K562 (cell line): ENCODE measurements around the gene SLC38A2. TPM values are rescaled to one million over a fixed set of nuclear protein-coding genes. Genes with fewer than 3 reads are reported as not detected.

Experiments used
- ATF2 ChIP-seq: sonication (generic); formaldehyde crosslinking; IDR thresholded peaks from 2 replicates; pipeline ENCODE4 v1.8.1; 2022; ENCODE audit warnings: missing genetic modification reagents
- BRCA1 ChIP-seq, 2 experiments: fragments of 450-650 bp in 1 of 2; sonication (generic) in 1 of 2; formaldehyde crosslinking in 1 of 2; IDR thresholded peaks; 2 replicates each; pipeline versions ENCODE4 v1.5.0 to v1.6.1; 2017 to 2020; ENCODE audit warnings: mild to moderate bottlenecking in 1 of 2, missing genetic modification reagents in 1 of 2
- DNMT1 ChIP-seq: fragments of 450-650 bp; IDR thresholded peaks from 2 replicates; pipeline ENCODE4 v1.6.1; 2016; ENCODE audit warnings: antibody characterized with exemption, mild to moderate bottlenecking
- EP300 ChIP-seq: IDR thresholded peaks from 2 replicates; pipeline ENCODE4 v1.6.1; 2012; ENCODE audit warnings: low read length, improper control_type of control experiment
- FOXK2 ChIP-seq, 2 experiments: fragments of 450-650 bp; IDR thresholded peaks in 1 of 2; conservative IDR thresholded peaks in 1 of 2; 2 replicates each; pipeline ENCODE4 v1.6.1; 2016; ENCODE audit warnings: low read depth in 2 of 2, mild to moderate bottlenecking in 1 of 2
- ILF3 ChIP-seq: fragments of 450-650 bp; IDR thresholded peaks from 2 replicates; pipeline ENCODE4 v1.6.1; 2018; ENCODE audit warnings: antibody characterized with exemption, mild to moderate bottlenecking, moderate library complexity, borderline replicate concordance
- IRF9 ChIP-seq: fragments of 450-650 bp; IDR thresholded peaks from 2 replicates; pipeline ENCODE4 v1.6.1; 2016; ENCODE audit warnings: missing biosample characterization, missing genetic modification characterization
- KAT2B ChIP-seq: IDR thresholded peaks from one replicate; pipeline ENCODE4 v1.6.1; 2012; ENCODE audit warnings: low read depth, mild to moderate bottlenecking, control low read depth, inconsistent platforms, low read length, moderate library complexity
- MTA3 ChIP-seq: fragments of 450-650 bp; formaldehyde crosslinking; IDR thresholded peaks from 2 replicates; pipeline ENCODE4 v1.6.1; 2017; ENCODE audit warnings: mild to moderate bottlenecking, borderline replicate concordance
- POU5F1 ChIP-seq: fragments of 150-350 bp; IDR thresholded peaks from 2 replicates; pipeline ENCODE4 v1.6.1; 2014; ENCODE audit warnings: borderline replicate concordance, low read length, low read depth, mild to moderate bottlenecking; ENCODE audit not compliant: partially characterized antibody
- STAT5A ChIP-seq: IDR thresholded peaks from 2 replicates; pipeline ENCODE4 v1.6.1; 2012; ENCODE audit warnings: low read length, inconsistent platforms, borderline replicate concordance
- TCFL5 ChIP-seq: fragments of 250-450 bp; sonication (Bioruptor Pico); conservative IDR thresholded peaks from 2 replicates; pipeline ENCODE4 v1.6.1; 2021; ENCODE audit warnings: mild to moderate bottlenecking, moderate library complexity, matching md5 sums
- ZBTB33 ChIP-seq: sonication (generic); formaldehyde crosslinking; IDR thresholded peaks from 2 replicates; pipeline ENCODE4 v1.8.1; 2023; ENCODE audit warnings: mild to moderate bottlenecking, missing genetic modification reagents
- ZBTB43 ChIP-seq: sonication (generic); formaldehyde crosslinking; IDR thresholded peaks from 2 replicates; pipeline ENCODE4 v1.8.0; 2023; ENCODE audit warnings: mild to moderate bottlenecking, missing genetic modification reagents
- ZFP30 ChIP-seq: fragments of 250-450 bp; sonication (Bioruptor Pico); IDR thresholded peaks from 2 replicates; pipeline ENCODE4 v1.8.0; 2022; ENCODE audit warnings: moderate library complexity, mild to moderate bottlenecking, inconsistent platforms, borderline replicate concordance
- ZFX ChIP-seq: sonication (generic); formaldehyde crosslinking; IDR thresholded peaks from 2 replicates; pipeline ENCODE4 v1.8.0; 2022; ENCODE audit warnings: mild to moderate bottlenecking, missing genetic modification reagents, moderate library complexity
- ZKSCAN3 ChIP-seq: fragments of 250-450 bp; sonication (Bioruptor Pico); IDR thresholded peaks from 2 replicates; pipeline ENCODE4 v1.4.0; 2020
- ZNF324 ChIP-seq: fragments of 250-450 bp; sonication (Bioruptor Pico); IDR thresholded peaks from 2 replicates; pipeline ENCODE4 v1.4.0; 2020; ENCODE audit warnings: mild to moderate bottlenecking
- ZNF354B ChIP-seq: fragments of 250-450 bp; sonication (Bioruptor Pico); IDR thresholded peaks from 2 replicates; pipeline ENCODE4 v1.4.0; 2020
- ZNF445 ChIP-seq: fragments of 250-450 bp; sonication (Bioruptor Pico); IDR thresholded peaks from 2 replicates; pipeline ENCODE4 v1.4.0; 2020; ENCODE audit warnings: low read depth, mild to moderate bottlenecking, moderate library complexity
- polyA plus RNA-seq, 8 experiments: library from polyadenylated mRNA; depleted of rRNA in 4 of 8; stranded (reverse) in 5 of 8; unstranded in 3 of 8; fragments of >200 nt; fragmentation: Nextera tagmentation in 2 of 8; fragmentation: Illumina TruSeq in 1 of 8; extraction: Ambion mirVana in 2 of 8; extraction: Trizol in 1 of 8; gene quantifications; 2 replicates each; pipeline versions ENCODE4 v1.2.1 to v1.2.3, GENCODE V29; 2011 to 2014; ENCODE audit warnings: inconsistent platforms in 1 of 8, missing spikeins in 1 of 8
- total RNA-seq, 7 experiments: library from RNA; depleted of rRNA in 6 of 7; stranded (reverse); fragments of >200 nt in 6 of 7; fragmentation: Illumina TruSeq in 2 of 7; extraction: Trizol in 2 of 7; gene quantifications; 2 replicates each; pipeline versions ENCODE4 v1.2.1 to v1.2.3, GENCODE V29; 2011 to 2021; ENCODE audit warnings: low replicate concordance in 1 of 7
- TF ChIP-seq, protein P1 (sequence below): fragments of 250-450 bp; sonication (Bioruptor Pico); IDR thresholded peaks from 2 replicates; pipeline ENCODE4 v1.5.1; 2021; ENCODE audit warnings: mild to moderate bottlenecking

SLC38A2 gene
- total and polyA plus RNA-seq, 9 of the 15 experiments (the other 6 are each of a cell fraction or from before 2014, with no cell fraction given), result 98.7 to 292 (median 143) TPM

GRCh38 chr12:46383654-46384450, 11.3 kb upstream of the SLC38A2 start (continued):
- TF ChIP-seq STAT5A (no peak), ZFP30 (no peak), ZNF445 (no peak), BRCA1 (IDR thresholded peaks at IDR 0.05) (no peak), BRCA1 (CRISPR knock-in tag; IDR thresholded peaks at IDR 0.05) (no peak), ATF2 (no peak), DNMT1 (no peak), ZFX (CRISPR knock-in tag) (peak; percentile 68), ZNF354B (CRISPR knock-in tag) (no peak), KAT2B (no peak), ZBTB33 (no peak), MTA3 (peak; percentile 52), POU5F1 (no peak), EP300 (peak; percentile 6; the same call in 1 of the 2 replicates), ZBTB43 (CRISPR knock-in tag) (0 out of 2 replicates have a peak, but pooled peaks have one; percentile 16), FOXK2 (conservative IDR thresholded peaks at IDR 0.05 in 1 of 2, IDR thresholded peaks at IDR 0.05 in 1 of 2; ENCODE audit: low read depth in 2 of 2) (peak; percentile 31 to 53; a peak in 2 of 4 replicates), ILF3 (no peak), ZKSCAN3 (no peak), TCFL5 (CRISPR knock-in tag) (no peak), ZNF324 (CRISPR knock-in tag) (no peak), IRF9 (no peak)
- TF ChIP-seq, protein P1, sequence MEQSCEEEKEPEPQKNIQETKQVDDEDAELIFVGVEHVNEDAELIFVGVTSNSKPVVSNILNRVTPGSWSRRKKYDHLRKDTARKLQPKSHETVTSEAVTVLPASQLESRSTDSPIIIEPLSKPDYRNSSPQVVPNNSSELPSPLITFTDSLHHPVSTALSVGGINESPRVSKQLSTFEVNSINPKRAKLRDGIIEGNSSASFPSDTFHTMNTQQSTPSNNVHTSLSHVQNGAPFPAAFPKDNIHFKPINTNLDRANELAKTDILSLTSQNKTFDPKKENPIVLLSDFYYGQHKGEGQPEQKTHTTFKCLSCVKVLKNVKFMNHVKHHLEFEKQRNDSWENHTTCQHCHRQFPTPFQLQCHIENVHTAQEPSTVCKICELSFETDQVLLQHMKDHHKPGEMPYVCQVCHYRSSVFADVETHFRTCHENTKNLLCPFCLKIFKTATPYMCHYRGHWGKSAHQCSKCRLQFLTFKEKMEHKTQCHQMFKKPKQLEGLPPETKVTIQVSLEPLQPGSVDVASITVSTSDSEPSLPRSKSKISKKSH (CRISPR knock-in tag), result no peak
